GM18861 (cell line): ENCODE results near the gene FBL.
"Not testable (repeated sequence)": the region's sequence is repeated elsewhere in the genome, so short reads cannot be mapped to it uniquely, and the experiment has no call there.

Experiments
- ATAC-seq: cut with Tn5 transposase; IDR thresholded peaks from one replicate; pipeline ENCODE4 v1.9.1; 2021; ENCODE audit not compliant: unreplicated experiment

Gene FBL

GRCh38 chr19:39877488-39877887 lies 31.3 kb upstream of the FBL start:
- not testable (repeated sequence) for ATAC-seq

GRCh38 chr19:39876486-39876885 lies 30.3 kb upstream of the FBL start:
- ATAC-seq, result not testable (repeated sequence)

GRCh38 chr19:39875401-39875864 lies 29.3 kb upstream of the FBL start:
- ATAC-seq, result not testable (repeated sequence)

GRCh38 chr19:39874404-39874803 lies 28.2 kb upstream of the FBL start:
- no peak for ATAC-seq

- ATAC-seq, result no peak
Measured at GRCh38 chr19:39873385-39873784, 27.2 kb upstream of the FBL start.

GRCh38 chr19:39871886-39872866 lies 26.0 kb upstream of the FBL start:
- ATAC-seq, result no peak

GRCh38 chr19:39871362-39871761 lies 25.2 kb upstream of the FBL start:
- no peak for ATAC-seq

- ATAC-seq, result no peak
Measured at GRCh38 chr19:39870171-39870971, 24.2 kb upstream of the FBL start.

GRCh38 chr19:39867952-39868351 lies 21.8 kb upstream of the FBL start:
- ATAC-seq, result no peak

GRCh38 chr19:39867133-39867532 lies 21.0 kb upstream of the FBL start:
- ATAC-seq, result no peak

GRCh38 chr19:39865953-39866352 lies 19.8 kb upstream of the FBL start:
- ATAC-seq, result no peak

GRCh38 chr19:39865186-39865585 lies 19.0 kb upstream of the FBL start:
- no peak for ATAC-seq

GRCh38 chr19:39864118-39864517 lies 17.9 kb upstream of the FBL start:
- no peak for ATAC-seq

- ATAC-seq, result no peak
Measured at GRCh38 chr19:39858541-39858940, 12.4 kb upstream of the FBL start.

GRCh38 chr19:39852882-39853281 lies 6.7 kb upstream of the FBL start:
- ATAC-seq, result no peak

- ATAC-seq, result no peak
Measured at GRCh38 chr19:39850892-39851291, 4.7 kb upstream of the FBL start.

- ATAC-seq, result no peak
Measured at GRCh38 chr19:39848392-39848791, 2.2 kb upstream of the FBL start.

- no peak for ATAC-seq
Measured at GRCh38 chr19:39847525-39847924, 1.3 kb upstream of the FBL start.

GRCh38 chr19:39846678-39847486 lies 703 bp upstream of the FBL start:
- ATAC-seq, result no peak

GRCh38 chr19:39845584-39845932 lies 621 bp downstream of the FBL start:
- no peak for ATAC-seq

GRCh38 chr19:39845172-39845571 lies 1.0 kb downstream of the FBL start:
- ATAC-seq, result no peak
